Renal pelvis (tissue), 12 donors: ENCODE results near the gene MRPS15. TPM values are rescaled to one million over a fixed set of nuclear protein-coding genes. Genes with fewer than 3 reads are reported as not detected.
"Not testable (repeated sequence)": the region's sequence is repeated elsewhere in the genome, so short reads cannot be mapped to it uniquely, and the experiment has no call there.

ENCODE experiments used
- DNase-seq: peaks from one replicate; pipeline ENCODE4 v3.0.0-alpha.2; 2013
- long read RNA-seq, 16 experiments: transcript quantifications; one replicate each; lab custom pipeline, GENCODE V29; 2026
- polyA plus RNA-seq, 3 donors: library from polyadenylated mRNA; unstranded; fragments of 120-200 nt; gene quantifications; one replicate each; pipeline ENCODE4 v1.2.1, GENCODE V29; 2013; ENCODE audit not compliant: insufficient read length in 3 of 3

Gene MRPS15
- 10 to 100 TPM; 68.6 to 72.2 (median 69.3) TPM for polyA plus RNA-seq
- long read RNA-seq, donor 1, transcript MRPS15-203 (2 exons, 533 nt), result major isoform, 58 of 95 reads
- long read RNA-seq, donor 1, transcript MRPS15-201 (8 exons, 1,006 nt), result minor isoform, 35 of 95 reads
- long read RNA-seq, donor 1, partial matches to known transcripts, result 0 of 95 reads
- long read RNA-seq, donor 1, other reads (novel, unspliced or antisense), result 0 of 95 reads
- long read RNA-seq, donor 2, transcript MRPS15-203 (2 exons, 533 nt), result major isoform, 79 of 142 reads
- long read RNA-seq, donor 2, transcript MRPS15-201 (8 exons, 1,006 nt), result minor isoform, 62 of 142 reads
- long read RNA-seq, donor 2, partial matches to known transcripts, result 0 of 142 reads
- long read RNA-seq, donor 2, other reads (novel, unspliced or antisense), result 0 of 142 reads
- long read RNA-seq, donor 3, transcript MRPS15-201 (8 exons, 1,006 nt), result minor isoform, 51 of 112 reads
- long read RNA-seq, donor 3, transcript MRPS15-203 (2 exons, 533 nt), result major isoform, 57 of 112 reads
- long read RNA-seq, donor 3, partial matches to known transcripts, result 0 of 112 reads
- long read RNA-seq, donor 3, other reads (novel, unspliced or antisense), result 0 of 112 reads
- long read RNA-seq, donor 4, transcript MRPS15-203 (2 exons, 533 nt), result major isoform, 79 of 122 reads
- long read RNA-seq, donor 4, transcript MRPS15-201 (8 exons, 1,006 nt), result minor isoform, 42 of 122 reads
- long read RNA-seq, donor 4, partial matches to known transcripts, result 0 of 122 reads
- long read RNA-seq, donor 4, other reads (novel, unspliced or antisense), result 0 of 122 reads
- long read RNA-seq, donor 5, transcript MRPS15-201 (8 exons, 1,006 nt), result minor isoform, 27 of 62 reads
- long read RNA-seq, donor 5, transcript MRPS15-203 (2 exons, 533 nt), result major isoform, 35 of 62 reads
- long read RNA-seq, donor 5, partial matches to known transcripts, result 0 of 62 reads
- long read RNA-seq, donor 5, other reads (novel, unspliced or antisense), result 0 of 62 reads
- long read RNA-seq, donor 6, transcript MRPS15-203 (2 exons, 533 nt), result major isoform, 74 of 108 reads
- long read RNA-seq, donor 6, transcript MRPS15-201 (8 exons, 1,006 nt), result minor isoform, 32 of 108 reads
- long read RNA-seq, donor 6, partial matches to known transcripts, result 0 of 108 reads
- long read RNA-seq, donor 6, other reads (novel, unspliced or antisense), result 0 of 108 reads
- long read RNA-seq, donor 7, transcript MRPS15-201 (8 exons, 1,006 nt), result minor isoform, 46 of 124 reads
- long read RNA-seq, donor 7, transcript MRPS15-203 (2 exons, 533 nt), result major isoform, 67 of 124 reads
- long read RNA-seq, donor 7, partial matches to known transcripts, result 10 of 124 reads
- long read RNA-seq, donor 7, other reads (novel, unspliced or antisense), result 0 of 124 reads
- long read RNA-seq, donor 8, transcript MRPS15-201 (8 exons, 1,006 nt), result minor isoform, 15 of 39 reads
- long read RNA-seq, donor 8, transcript MRPS15-203 (2 exons, 533 nt), result major isoform, 24 of 39 reads
- long read RNA-seq, donor 8, partial matches to known transcripts, result 0 of 39 reads
- long read RNA-seq, donor 8, other reads (novel, unspliced or antisense), result 0 of 39 reads
- long read RNA-seq, donor 9, transcript MRPS15-201 (8 exons, 1,006 nt), result minor isoform, 63 of 156 reads
- long read RNA-seq, donor 9, transcript MRPS15-203 (2 exons, 533 nt), result major isoform, 87 of 156 reads
- long read RNA-seq, donor 9, partial matches to known transcripts, result 5 of 156 reads
- long read RNA-seq, donor 9, other reads (novel, unspliced or antisense), result 0 of 156 reads
- long read RNA-seq, donor 10, transcript MRPS15-203 (2 exons, 533 nt), result major isoform, 71 of 103 reads
- long read RNA-seq, donor 10, transcript MRPS15-201 (8 exons, 1,006 nt), result minor isoform, 31 of 103 reads
- long read RNA-seq, donor 10, partial matches to known transcripts, result 0 of 103 reads
- long read RNA-seq, donor 10, other reads (novel, unspliced or antisense), result 0 of 103 reads
- long read RNA-seq, donor 11, transcript MRPS15-201 (8 exons, 1,006 nt), result minor isoform, 27 of 65 reads
- long read RNA-seq, donor 11, transcript MRPS15-203 (2 exons, 533 nt), result major isoform, 37 of 65 reads
- long read RNA-seq, donor 11, partial matches to known transcripts, result 0 of 65 reads
- long read RNA-seq, donor 11, other reads (novel, unspliced or antisense), result 0 of 65 reads
- long read RNA-seq, donor 12, transcript MRPS15-201 (8 exons, 1,006 nt), result minor isoform, 42 of 114 reads
- long read RNA-seq, donor 12, transcript MRPS15-204 (3 exons, 2,127 nt), result minor isoform, 5 of 114 reads
- long read RNA-seq, donor 12, transcript MRPS15-203 (2 exons, 533 nt), result major isoform, 67 of 114 reads
- long read RNA-seq, donor 12, partial matches to known transcripts, result 0 of 114 reads
- long read RNA-seq, donor 12, other reads (novel, unspliced or antisense), result 0 of 114 reads
- long read RNA-seq, donor 13, transcript MRPS15-203 (2 exons, 533 nt), result major isoform, 49 of 73 reads
- long read RNA-seq, donor 13, transcript MRPS15-201 (8 exons, 1,006 nt), result minor isoform, 16 of 73 reads
- long read RNA-seq, donor 13, partial matches to known transcripts, result 5 of 73 reads
- long read RNA-seq, donor 13, other reads (novel, unspliced or antisense), result 0 of 73 reads
- long read RNA-seq, donor 14, result 0 reads
- long read RNA-seq, donor 15, transcript MRPS15-201 (8 exons, 1,006 nt), result minor isoform, 47 of 150 reads
- long read RNA-seq, donor 15, transcript MRPS15-203 (2 exons, 533 nt), result major isoform, 100 of 150 reads
- long read RNA-seq, donor 15, partial matches to known transcripts, result 0 of 150 reads
- long read RNA-seq, donor 15, other reads (novel, unspliced or antisense), result 0 of 150 reads
- long read RNA-seq, donor 16, transcript MRPS15-203 (2 exons, 533 nt), result major isoform, 95 of 141 reads
- long read RNA-seq, donor 16, transcript MRPS15-201 (8 exons, 1,006 nt), result minor isoform, 44 of 141 reads
- long read RNA-seq, donor 16, partial matches to known transcripts, result 0 of 141 reads
- long read RNA-seq, donor 16, other reads (novel, unspliced or antisense), result 0 of 141 reads

DNA sequence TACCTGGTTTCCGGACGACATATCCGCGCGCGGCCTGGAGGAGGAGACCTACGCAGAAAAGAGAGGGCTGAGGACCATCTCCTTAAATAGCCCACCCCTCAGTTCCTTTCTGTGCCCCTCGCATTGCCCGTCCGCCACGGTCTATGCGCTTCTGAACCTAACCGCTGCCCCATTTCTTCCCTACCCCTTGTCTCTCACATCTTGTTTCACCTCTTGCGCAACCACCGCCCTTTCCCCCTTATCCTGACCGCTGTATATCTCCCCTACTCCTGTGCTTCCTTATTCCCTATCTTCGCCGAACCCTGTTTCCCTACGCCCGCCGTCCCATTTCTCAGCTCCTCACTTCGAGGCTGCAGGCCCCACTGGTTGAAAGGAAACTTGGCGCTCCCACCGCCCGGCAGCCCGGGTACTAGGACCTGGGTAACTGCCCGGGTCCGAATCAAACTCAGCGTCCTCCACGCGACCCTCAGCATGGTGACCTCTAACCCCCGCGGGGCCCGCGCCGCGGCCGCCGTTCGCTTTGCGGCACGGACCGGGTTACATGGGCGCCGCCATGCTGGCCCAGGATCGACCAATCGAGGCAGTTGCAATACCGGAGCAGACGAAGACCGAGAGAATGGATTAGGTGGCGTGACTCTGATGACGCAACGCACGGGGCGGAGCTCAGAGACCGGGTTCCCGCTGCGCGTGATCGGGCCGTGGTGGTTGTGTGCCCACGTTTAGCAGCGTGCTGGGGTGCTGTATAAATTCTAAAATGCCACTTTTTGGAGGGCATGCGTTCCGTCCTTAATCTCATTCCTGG, at the start of gene MRPS15:
TSS of gene MRPS15 (minus strand) at position 582 of the 802 bp plus-strand sequence. CDS start at position 473, 109 bp downstream.
- DNase-seq, result peak; percentile 96

DNA sequence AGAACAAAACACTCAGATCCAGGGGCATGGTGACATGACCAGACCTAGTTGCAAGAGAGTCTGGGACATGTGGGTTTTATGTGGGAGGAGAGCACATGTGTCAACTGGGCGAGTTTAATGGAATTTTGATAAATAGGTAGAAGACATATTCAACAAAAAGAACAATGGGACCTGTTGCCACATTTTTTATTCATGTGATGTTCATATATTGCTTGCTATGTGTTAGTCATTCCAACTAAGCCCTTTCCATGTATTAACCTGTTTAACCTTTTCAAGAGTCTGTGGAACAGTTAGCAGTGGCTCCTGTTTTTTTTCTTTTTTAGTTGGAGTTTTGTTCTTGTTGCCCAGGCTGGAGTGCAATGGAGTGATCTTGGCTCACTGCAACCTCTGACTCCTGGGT, 48.7 kb upstream of the MRPS15 start:
- DNase-seq, result no peak

DNA sequence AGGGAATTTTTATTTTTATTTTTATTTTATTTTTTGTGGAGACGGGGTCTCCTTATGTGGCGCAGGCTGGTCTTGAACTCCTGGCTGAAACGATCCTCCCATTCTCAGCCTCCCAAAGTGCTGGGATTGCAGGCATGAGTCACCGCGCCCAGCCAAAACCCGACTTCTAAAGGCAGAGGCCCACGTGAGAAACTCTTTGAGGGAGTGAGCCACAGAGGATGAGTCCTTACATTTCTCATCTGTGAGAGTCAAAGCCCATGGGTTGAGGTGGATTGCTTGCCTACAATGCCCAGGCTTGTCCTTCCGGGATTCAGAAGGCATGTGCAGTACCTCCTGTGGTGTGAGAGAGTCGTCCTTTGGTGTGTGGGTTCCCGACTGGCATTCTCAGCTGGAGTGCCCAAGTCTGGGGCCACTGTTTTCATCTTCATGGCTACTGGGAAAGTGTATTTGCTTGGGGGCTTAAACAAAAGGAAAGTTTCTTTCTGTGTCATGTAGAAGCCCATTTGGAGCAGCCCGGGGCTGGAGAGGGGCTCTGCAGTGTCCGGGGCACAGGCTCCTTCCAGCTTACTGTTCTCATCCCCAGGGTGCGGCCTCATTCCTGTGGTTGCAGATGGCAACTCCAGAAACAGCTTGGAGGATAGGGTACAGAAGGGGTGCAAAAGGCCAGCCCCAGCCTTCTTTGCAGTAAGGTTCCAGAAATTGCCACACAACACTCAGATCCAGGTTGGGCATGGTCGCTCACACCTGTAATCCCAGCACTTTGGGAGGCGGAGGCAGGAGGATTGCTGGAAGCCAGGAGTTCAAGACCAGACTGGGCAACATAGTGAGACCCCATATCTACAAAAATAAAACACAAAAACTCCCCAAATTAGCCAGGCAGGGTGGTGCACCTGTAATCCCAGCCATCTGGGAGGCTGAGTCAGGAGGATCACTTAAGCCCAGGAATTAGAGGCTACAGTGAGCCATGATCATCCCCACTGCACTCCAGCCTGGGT, 47.9 kb upstream of the MRPS15 start:
- no peak for DNase-seq

DNA sequence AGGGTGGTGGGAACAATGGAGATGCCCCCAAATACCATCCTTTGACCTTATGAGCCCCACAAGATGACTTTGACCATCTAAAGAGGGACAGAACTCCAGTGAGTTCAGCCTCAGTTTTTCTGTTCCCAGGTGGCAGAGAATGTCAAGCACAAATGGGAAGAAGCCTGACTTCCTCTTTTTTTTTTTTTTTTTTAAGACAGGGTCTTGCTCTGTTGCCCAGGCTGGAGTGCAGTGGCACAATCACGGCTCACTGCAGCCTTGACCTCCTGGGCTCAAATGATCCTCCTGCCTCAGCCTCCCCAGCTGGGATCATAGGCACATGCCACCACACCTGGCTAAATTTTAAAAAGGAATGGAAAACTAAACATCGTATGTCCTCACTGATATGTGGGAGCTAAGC, 47.0 kb upstream of the MRPS15 start:
- DNase-seq, result not testable (repeated sequence)

DNA sequence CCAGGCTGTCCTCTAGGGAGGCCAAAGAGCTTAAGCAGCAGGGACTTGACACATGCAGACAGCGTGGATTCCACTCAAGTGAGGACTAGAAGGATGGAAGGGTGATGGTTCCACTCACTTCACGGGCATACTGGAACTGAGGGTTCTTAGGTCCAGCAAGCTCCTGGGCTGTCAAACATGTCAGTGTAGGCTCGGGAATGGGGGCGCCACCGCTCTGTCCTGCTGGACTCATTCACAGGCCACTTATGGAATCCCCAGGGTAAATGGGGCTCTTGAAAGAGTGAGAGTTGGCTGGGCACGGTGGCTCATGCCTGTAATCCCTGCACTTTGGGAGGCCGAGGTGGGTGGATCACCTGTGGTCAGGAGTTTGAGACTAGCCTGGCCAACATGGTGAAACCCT, 46.2 kb upstream of the MRPS15 start:
- DNase-seq, result no peak

DNA sequence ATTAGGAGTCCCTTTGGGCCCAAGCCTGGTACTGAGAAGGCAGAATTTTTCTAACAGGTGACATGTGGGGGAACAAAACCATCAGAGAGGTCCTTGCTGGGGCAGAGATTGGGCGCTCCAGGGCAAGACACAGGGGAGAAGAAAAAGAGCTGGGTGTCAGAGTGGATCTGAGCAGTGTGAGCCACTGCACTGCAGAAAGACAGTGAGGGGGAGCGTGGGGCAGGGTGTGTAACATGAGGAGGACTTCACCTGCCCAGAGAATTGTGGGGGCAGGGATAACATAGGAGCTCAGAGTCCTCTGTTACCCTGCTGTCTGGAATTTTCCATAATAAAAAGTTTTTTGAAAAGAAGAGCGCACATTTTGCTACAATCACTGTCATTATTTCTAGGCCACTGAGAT, 44.1 kb upstream of the MRPS15 start:
- DNase-seq, result no peak

DNA sequence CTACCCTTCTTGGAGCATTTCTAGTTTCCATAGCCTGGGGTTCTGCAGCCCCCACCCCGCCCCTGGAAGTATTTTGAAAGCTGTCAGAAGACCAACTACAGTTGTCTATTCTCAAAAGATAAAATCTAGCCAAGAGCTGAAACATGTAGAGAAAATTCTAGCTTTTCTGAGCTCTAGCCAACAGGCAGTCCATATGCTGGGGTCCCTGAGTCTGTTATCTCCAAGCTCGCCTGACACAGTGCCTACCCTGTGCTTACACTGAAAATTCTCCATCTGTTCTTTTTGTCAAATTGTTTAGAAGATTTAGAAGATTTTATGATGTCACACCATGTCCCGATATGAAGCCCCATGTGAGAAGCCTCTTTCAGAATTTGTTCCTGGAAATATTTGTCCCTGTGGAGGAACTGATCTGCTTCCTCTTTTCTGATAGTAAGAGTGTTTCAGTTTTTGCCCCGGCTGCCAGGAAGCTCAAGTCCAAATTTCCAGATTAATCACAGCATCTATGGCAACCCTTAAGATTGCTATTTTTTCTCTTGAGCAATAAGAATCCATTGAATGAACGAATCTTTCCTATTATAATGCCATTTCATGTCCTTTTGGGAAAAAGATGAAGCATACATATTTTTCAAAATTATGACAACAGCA, 42.2 kb upstream of the MRPS15 start:
- no peak for DNase-seq

DNA sequence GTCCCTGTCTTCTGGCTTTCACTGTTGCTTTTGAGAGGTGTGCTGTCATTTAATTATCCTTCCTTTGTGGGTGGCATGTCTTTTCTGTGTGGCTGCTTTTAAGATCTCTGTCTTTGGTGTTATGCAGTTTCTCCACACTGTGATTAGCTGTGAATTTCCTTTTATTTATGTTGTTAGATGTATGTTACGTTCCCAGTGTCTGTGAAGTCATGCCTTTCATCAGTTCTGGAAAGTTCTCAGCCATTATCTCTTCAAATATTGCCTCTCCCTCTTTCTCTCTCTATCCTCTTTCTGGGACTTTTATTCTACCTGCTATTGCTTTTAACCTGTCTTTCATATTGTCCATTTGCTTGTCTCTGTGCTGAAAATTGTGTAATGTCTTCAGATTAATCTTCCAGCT, 39.5 kb upstream of the MRPS15 start:
- DNase-seq, result no peak

DNA sequence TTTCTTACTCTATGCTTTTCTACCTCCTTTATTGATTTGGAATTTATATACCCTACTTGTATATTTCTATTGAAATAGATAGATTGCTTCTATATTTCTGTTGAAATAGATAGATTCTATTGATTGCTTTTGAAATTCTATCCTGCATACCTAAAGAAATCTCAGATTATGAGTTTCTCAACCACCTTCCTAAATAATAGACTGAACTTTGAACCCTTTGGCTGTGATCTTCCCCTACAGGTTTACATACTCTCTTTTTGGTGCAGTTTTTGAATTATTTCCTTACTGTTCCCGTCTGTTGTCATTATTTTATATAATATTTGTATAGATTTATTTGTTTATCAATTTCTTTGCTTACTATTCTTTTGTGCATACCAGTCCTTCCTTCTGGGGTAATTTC, 39.0 kb upstream of the MRPS15 start:
- no peak for DNase-seq

DNA sequence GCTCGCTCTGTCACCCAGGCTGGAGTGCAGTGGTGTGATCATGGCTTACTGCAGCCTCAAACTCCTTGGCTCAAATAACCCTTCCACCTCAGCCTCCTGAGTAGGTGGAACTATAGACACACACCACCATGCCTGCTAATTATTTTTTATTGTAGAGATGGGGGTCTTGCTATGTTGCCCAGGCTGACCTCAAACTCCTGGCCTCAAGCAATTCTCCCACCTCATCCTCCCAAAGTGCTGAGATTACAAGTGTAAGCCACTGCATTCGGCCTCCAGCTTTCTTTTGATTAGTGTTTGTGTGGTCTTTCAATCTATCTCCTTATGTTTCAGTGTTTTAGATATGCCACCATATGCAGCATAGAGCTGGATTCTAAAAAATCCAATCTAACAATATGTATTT, 38.4 kb upstream of the MRPS15 start:
- no peak for DNase-seq

DNA sequence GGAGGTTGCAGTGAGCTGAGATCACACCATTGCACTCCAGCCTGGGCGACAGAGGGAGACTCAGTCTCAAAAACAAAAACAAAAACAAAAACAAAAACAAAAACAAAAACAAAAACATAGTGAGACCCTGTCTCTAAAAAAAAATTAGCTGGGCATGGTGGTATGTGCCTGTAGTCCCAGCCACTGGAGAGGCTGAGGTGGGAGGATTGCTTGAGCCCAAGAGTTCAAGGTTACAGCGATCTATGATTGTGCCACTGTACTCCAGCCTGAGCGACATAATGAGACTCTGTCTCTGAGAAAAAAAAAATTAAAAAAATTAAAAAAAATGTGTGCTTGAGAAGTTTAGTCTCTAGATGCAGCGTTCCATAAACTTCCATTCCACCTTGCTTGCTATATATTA, 37.7 kb upstream of the MRPS15 start:
- not testable (repeated sequence) for DNase-seq

DNA sequence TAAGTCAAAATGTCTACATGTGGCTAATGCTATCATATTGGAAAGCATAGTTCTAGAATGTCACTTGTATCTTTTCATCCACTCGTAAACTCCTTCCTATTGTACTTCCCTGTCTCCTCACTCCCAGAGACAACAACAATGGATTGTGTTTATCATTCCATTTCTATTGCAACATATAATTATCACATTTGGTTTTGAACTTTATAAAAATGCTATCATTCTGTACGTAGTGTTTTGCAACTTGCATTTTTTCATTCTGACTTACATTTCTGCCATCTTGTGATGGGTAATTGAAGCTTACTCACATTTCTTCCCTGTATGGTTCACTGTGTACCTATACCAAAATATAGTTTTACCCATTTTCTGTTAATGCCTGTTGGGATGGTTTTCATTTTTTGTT, 33.0 kb upstream of the MRPS15 start:
- DNase-seq, result no peak

DNA sequence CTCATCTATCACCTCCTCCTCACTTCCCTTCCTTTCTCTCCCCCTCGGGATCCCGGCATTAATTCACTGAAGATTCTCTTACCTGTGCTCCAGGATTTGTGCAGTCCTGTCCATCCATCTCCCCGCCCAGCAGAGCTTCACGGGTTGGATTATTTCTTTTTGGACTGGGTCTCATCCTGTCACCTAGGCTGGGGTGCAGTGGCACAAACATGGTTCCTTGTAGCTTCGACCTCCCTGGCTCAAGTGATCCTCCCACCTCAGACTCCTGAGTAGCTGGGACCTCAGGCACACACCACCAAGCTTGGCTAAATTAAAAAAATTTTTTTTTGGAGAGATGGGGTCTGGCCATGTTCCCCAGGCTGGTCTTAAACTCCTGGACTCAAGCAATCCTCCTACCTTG, 30.8 kb upstream of the MRPS15 start:
- DNase-seq, result no peak

DNA sequence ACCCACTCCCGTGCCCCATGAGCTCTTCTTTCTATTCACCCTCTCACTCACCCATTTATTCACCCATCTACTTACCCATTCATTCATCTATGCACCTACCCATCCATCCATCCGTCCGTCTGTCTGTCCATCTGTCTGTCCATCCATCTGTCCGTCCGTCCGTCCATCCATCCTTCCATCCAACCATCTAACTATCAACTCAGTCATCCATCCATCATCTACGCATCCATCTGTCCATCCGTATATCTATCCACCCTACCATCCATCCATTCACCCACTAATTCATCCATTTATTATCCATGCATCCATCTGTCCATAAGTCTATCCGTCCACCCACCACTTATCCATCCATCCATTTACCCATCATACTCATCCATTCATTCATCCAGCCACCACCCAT, 29.3 kb upstream of the MRPS15 start:
- no peak for DNase-seq

DNA sequence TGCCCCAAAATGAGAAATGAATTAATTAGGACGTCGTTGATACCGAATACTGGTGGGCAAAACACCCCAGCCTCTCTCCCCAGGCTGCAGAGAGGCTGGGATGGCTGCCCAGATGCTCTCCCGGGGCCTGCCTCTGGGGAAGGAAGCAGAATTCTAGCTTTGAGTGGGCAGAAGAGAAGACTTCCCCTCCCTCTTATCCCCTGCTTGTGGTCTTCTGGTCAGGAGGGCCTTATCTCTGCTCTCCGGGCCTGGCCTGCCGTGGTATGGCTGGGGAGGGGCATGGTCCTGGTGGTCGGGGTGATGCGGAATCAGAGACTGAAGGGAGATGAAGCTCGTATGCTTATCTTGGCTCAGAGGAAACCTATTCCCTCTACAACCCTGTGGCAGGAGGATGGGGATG, 28.3 kb upstream of the MRPS15 start:
- DNase-seq, result no peak
